ENCODE measurements around the gene DMRTC2. TPM values are rescaled to one million over a fixed set of nuclear protein-coding genes. Genes with fewer than 3 reads are reported as not detected.

The DMRTC2 gene
- polyA plus RNA-seq, 1 experiment, result not detected

- no peaks in the 10 kb centered on the region for H3K9me3 ChIP-seq (ENCODE audit: control insufficient read depth, insufficient read depth, low read length)
- CTCF ChIA-PET, result no interaction called here
- H3K4me3 ChIP-seq (ENCODE audit: low read depth, low read length), result no peak overlapping the region
- POLR2A ChIA-PET, result no interaction called here
- no peak for TF ChIP-seq CTCF (IDR thresholded peaks at IDR 0.05; ENCODE audit: low read depth, low read length)
- no peak overlapping the region for H3K27ac ChIP-seq (ENCODE audit: low read depth, low read length)
- DNase-seq (ENCODE audit: low read depth, low spot score), result no peak
- no peaks in the 10 kb centered on the region for H3K27me3 ChIP-seq (ENCODE audit: control insufficient read depth, insufficient read depth, low read length)
Measured at GRCh38 chr19:41801792-41802211, 43.0 kb upstream of the DMRTC2 start.

- ChIA-PET POLR2A (no interaction called here), CTCF (interaction anchor here (0.6 kb wide), 1 partner anchor 50 kb away, joined by 3 read pairs; no protein-coding TSS in a partner anchor)
- Histone ChIP-seq H3K9me3 (ENCODE audit: control insufficient read depth, insufficient read depth, low read length) (no peaks in the 10 kb centered on the region), H3K4me3 (ENCODE audit: low read depth, low read length) (no peak overlapping the region), H3K27me3 (ENCODE audit: control insufficient read depth, insufficient read depth, low read length) (no peaks in the 10 kb centered on the region), H3K27ac (ENCODE audit: low read depth, low read length) (no peak overlapping the region)
- TF ChIP-seq CTCF (IDR thresholded peaks at IDR 0.05; ENCODE audit: low read depth, low read length), result no peak
- DNase-seq (ENCODE audit: low read depth, low spot score), result no peak
Measured at GRCh38 chr19:41802770-41803169, 42.1 kb upstream of the DMRTC2 start.

GRCh38 chr19:41804336-41804735 lies 40.5 kb upstream of the DMRTC2 start:
- no peak for TF ChIP-seq CTCF (IDR thresholded peaks at IDR 0.05; ENCODE audit: low read depth, low read length)
- no peak overlapping the region for H3K4me3 ChIP-seq (ENCODE audit: low read depth, low read length)
- POLR2A ChIA-PET, result no interaction called here
- CTCF ChIA-PET, result interaction anchor here (1.0 kb wide), 1 partner anchor 10 kb away, joined by 3 read pairs; no protein-coding TSS in a partner anchor
- no peaks in the 10 kb centered on the region for H3K27me3 ChIP-seq (ENCODE audit: control insufficient read depth, insufficient read depth, low read length)
- H3K9me3 ChIP-seq (ENCODE audit: control insufficient read depth, insufficient read depth, low read length), result no peaks in the 10 kb centered on the region
- DNase-seq (ENCODE audit: low read depth, low spot score), result no peak
- no peak overlapping the region for H3K27ac ChIP-seq (ENCODE audit: low read depth, low read length)

GRCh38 chr19:41807176-41807575 lies 37.7 kb upstream of the DMRTC2 start:
- Histone ChIP-seq H3K9me3 (ENCODE audit: control insufficient read depth, insufficient read depth, low read length) (no peaks in the 10 kb centered on the region), H3K27ac (ENCODE audit: low read depth, low read length) (no peak overlapping the region), H3K4me3 (ENCODE audit: low read depth, low read length) (no peak overlapping the region), H3K27me3 (ENCODE audit: control insufficient read depth, insufficient read depth, low read length) (no peaks in the 10 kb centered on the region)
- DNase-seq (ENCODE audit: low read depth, low spot score), result no peak
- no peak for TF ChIP-seq CTCF (IDR thresholded peaks at IDR 0.05; ENCODE audit: low read depth, low read length)
- ChIA-PET POLR2A (no interaction called here), CTCF (no interaction called here)

- no peak for DNase-seq (ENCODE audit: low read depth, low spot score)
- POLR2A ChIA-PET, result no interaction called here
- no peak overlapping the region for H3K4me3 ChIP-seq (ENCODE audit: low read depth, low read length)
- CTCF ChIA-PET, result interaction anchor here (0.6 kb wide), 1 partner anchor 102 kb away, joined by 3 read pairs; no protein-coding TSS in a partner anchor
- TF ChIP-seq CTCF (IDR thresholded peaks at IDR 0.05; ENCODE audit: low read depth, low read length), result no peak
- H3K27me3 ChIP-seq (ENCODE audit: control insufficient read depth, insufficient read depth, low read length), result no peaks in the 10 kb centered on the region
- H3K27ac ChIP-seq (ENCODE audit: low read depth, low read length), result no peak overlapping the region
- H3K9me3 ChIP-seq (ENCODE audit: control insufficient read depth, insufficient read depth, low read length), result no peaks in the 10 kb centered on the region
Measured at GRCh38 chr19:41808663-41809566, 35.9 kb upstream of the DMRTC2 start.
